NCI-H345 treated with DMSO at 0.1 percent for 48 hours (cell line): ENCODE results near the gene LAMC2.
"Not testable (repeated sequence)": the region's sequence is repeated elsewhere in the genome, so short reads cannot be mapped to it uniquely, and the experiment has no call there.

Experiments used
- DNase-seq: peaks from one replicate; lab custom pipeline; 2025; ENCODE audit not compliant: unreplicated experiment; lab: John Stamatoyannopoulos, UW

The LAMC2 gene

GRCh38 chr1:183236158-183236725 is 50.2 kb downstream of the LAMC2 start:
- DNase-seq: no peak

- DNase-seq: no peak
These were observed 51.0 kb downstream of the LAMC2 start for GRCh38 chr1:183237046-183237445.

GRCh38 chr1:183238071-183238470 is 52.0 kb downstream of the LAMC2 start:
- no peak for DNase-seq

GRCh38 chr1:183239220-183239742 is 53.2 kb downstream of the LAMC2 start:
- no peak for DNase-seq

- DNase-seq: no peak
These were observed 53.9 kb downstream of the LAMC2 start for GRCh38 chr1:183239793-183240525.

- DNase-seq: no peak
These were observed 54.4 kb downstream of the LAMC2 start for GRCh38 chr1:183240526-183240825.

- DNase-seq: not testable (repeated sequence)
These were observed 54.8 kb downstream of the LAMC2 start for GRCh38 chr1:183240853-183241252.

GRCh38 chr1:183241471-183241870 is 55.4 kb downstream of the LAMC2 start:
- no peak for DNase-seq

GRCh38 chr1:183242556-183242955 is 56.5 kb downstream of the LAMC2 start:
- no peak for DNase-seq

- DNase-seq: no peak
These were observed 57.3 kb downstream of the LAMC2 start for GRCh38 chr1:183243161-183244050.

GRCh38 chr1:183244466-183244865 is 58.4 kb downstream of the LAMC2 start:
- DNase-seq: no peak

- no peak for DNase-seq
These were observed 59.3 kb downstream of the LAMC2 start for GRCh38 chr1:183245357-183245756.

GRCh38 chr1:183246436-183246835 is 60.4 kb downstream of the LAMC2 start:
- no peak for DNase-seq

GRCh38 chr1:183247066-183247465 is 61.0 kb downstream of the LAMC2 start:
- DNase-seq: no peak

GRCh38 chr1:183247484-183247883 is 61.4 kb downstream of the LAMC2 start:
- DNase-seq: no peak

GRCh38 chr1:183247931-183248330 is 61.9 kb downstream of the LAMC2 start:
- DNase-seq: no peak

GRCh38 chr1:183248989-183249691 is 63.1 kb downstream of the LAMC2 start:
- no peak for DNase-seq

- no peak for DNase-seq
These were observed 63.9 kb downstream of the LAMC2 start for GRCh38 chr1:183249941-183250452.

- no peak for DNase-seq
These were observed 65.3 kb downstream of the LAMC2 start for GRCh38 chr1:183251101-183251958.

- no peak for DNase-seq
These were observed 65.9 kb downstream of the LAMC2 start for GRCh38 chr1:183251959-183252450.
